ENCODE data around the gene RTL3. TPM values are rescaled to one million over a fixed set of nuclear protein-coding genes. Genes with fewer than 3 reads are reported as not detected.
A peak's percentile ranks its signal among the peaks of the same experiment; 100 is the strongest.

The RTL3 gene
- total RNA-seq (not detected), polyA plus RNA-seq (not detected)

DNA sequence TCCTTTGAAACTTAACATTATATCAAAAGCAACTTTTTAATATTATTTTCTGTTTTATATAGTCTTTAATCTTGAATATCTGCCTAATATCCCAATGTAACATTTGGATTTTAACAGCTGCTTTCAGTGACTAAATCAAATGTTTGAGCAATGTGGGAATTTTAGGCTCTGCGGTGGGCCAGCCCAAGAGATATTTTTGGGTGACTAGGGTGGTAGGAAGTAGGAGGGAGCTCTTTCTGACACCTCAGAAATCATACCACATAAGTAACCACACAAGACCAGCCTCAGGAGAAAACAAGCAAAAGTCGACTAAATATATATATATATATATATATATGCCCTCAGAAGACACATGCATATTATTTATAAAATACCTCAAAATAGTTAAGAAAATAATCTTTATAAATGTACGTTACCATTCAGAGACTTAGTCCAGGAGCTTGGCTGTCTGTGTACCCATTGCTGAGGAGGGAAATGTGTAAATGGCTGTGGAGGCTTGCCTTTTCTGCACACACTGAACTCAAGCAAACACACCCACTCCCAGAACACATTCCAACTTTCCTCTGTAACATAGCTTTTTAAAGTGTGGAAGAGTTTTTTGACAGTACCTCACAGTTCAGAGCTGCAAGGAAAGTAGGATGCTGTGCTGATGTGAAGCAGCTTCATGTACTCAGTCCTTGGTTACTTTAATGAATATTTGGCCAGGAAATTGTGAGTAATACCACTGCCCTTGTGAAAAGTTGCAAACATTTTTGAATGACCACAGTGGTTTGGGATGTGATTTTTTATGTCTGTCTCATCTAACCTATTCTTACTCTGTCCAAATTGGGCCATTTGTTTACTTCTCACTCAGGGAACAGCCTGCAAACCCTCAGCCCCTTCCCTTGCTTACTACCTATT, at the start of gene RTL3:
Gene RTL3, minus strand, starts transcription at position 484 of the 900 bp plus-strand sequence. CDS start 908 bp downstream, outside the sequence.
- no peaks in the 10 kb centered on the region for H3K27me3 Mint-ChIP-seq
- no peak within 1 kb of the TSS for H3K4me3 Mint-ChIP-seq
- H3K27me3 ChIP-seq (ENCODE audit: control insufficient read depth, insufficient read depth, low read length), result no peaks in the 10 kb centered on the region
- no peak for ATAC-seq (ENCODE audit: low read depth in 2 of 2)
- H3K4me3 ChIP-seq (ENCODE audit: low read depth, low read length), result no peak within 1 kb of the TSS
- peaks cover 0 to 5% (median 1%) of the 10 kb centered on the region in 4 donors for H3K4me1 Mint-ChIP-seq
- H3K9me3 ChIP-seq (ENCODE audit: control insufficient read depth in 2 of 2, low read length in 2 of 2), result no peaks in the 10 kb centered on the region
- H3K27ac Mint-ChIP-seq, result peak within 1 kb of the TSS in 1 of 3 donors; percentile 71
- no peaks in the 10 kb centered on the region for H3K4me1 ChIP-seq (ENCODE audit: control insufficient read depth, insufficient read depth, low read length, poor library complexity, severe bottlenecking)
- H3K36me3 ChIP-seq (ENCODE audit: control insufficient read depth, insufficient read depth, low read length), result no peaks in the 10 kb centered on the region
- no peaks in the 10 kb centered on the region for H3K36me3 Mint-ChIP-seq
- DNase-seq, result no peak
- peaks cover 0 to 2% (median 0%) of the 10 kb centered on the region in 7 donors for H3K9me3 Mint-ChIP-seq
- no peak within 1 kb of the TSS for H3K27ac ChIP-seq (ENCODE audit: insufficient read depth, low read length, poor library complexity, severe bottlenecking)

DNA sequence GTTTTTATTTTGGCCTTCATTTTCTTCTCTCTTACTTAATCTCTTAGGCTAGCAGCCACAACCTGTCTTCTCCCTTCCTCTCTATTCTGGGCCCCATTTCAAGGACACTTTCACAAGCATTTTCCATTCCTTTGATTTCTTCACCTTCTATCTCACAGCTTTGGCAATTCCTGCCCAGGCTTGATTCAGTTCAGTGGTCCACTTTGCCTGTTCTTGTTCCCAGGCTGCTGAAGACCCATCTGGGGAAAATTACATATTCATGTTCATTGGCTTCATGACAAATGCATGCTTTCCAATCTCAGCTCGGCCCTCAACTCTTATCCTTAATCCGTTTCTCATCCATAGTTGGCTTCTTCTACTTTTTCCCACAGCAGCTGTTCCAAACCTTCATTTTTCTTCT, 49.7 kb upstream of the RTL3 start:
- Mint-ChIP-seq H3K4me1 (no peaks in the 10 kb centered on the region), H3K27ac (no peak overlapping the region), H3K27me3 (no peaks in the 10 kb centered on the region), H3K4me3 (no peak overlapping the region), H3K9me3 (peaks cover 0 to 2% (median 0%) of the 10 kb centered on the region in 7 donors), H3K36me3 (no peaks in the 10 kb centered on the region)
- H3K36me3 ChIP-seq (ENCODE audit: control insufficient read depth, insufficient read depth, low read length), result no peaks in the 10 kb centered on the region
- H3K9me3 ChIP-seq (ENCODE audit: control insufficient read depth in 2 of 2, low read length in 2 of 2), result no peaks in the 10 kb centered on the region
- no peaks in the 10 kb centered on the region for H3K27me3 ChIP-seq (ENCODE audit: control insufficient read depth, insufficient read depth, low read length)
- no peak overlapping the region for H3K27ac ChIP-seq (ENCODE audit: insufficient read depth, low read length, poor library complexity, severe bottlenecking)
- DNase-seq (no peak), ATAC-seq (ENCODE audit: low read depth in 2 of 2) (no peak)
- no peak overlapping the region for H3K4me3 ChIP-seq (ENCODE audit: low read depth, low read length)
- no peaks in the 10 kb centered on the region for H3K4me1 ChIP-seq (ENCODE audit: control insufficient read depth, insufficient read depth, low read length, poor library complexity, severe bottlenecking)

GRCh38 chrX:78708262-78708661, 49.1 kb upstream of the RTL3 start:
- Histone ChIP-seq H3K27ac (ENCODE audit: insufficient read depth, low read length, poor library complexity, severe bottlenecking) (no peak overlapping the region), H3K9me3 (ENCODE audit: control insufficient read depth in 2 of 2, low read length in 2 of 2) (no peaks in the 10 kb centered on the region), H3K4me3 (ENCODE audit: low read depth, low read length) (no peak overlapping the region), H3K36me3 (ENCODE audit: control insufficient read depth, insufficient read depth, low read length) (no peaks in the 10 kb centered on the region), H3K27me3 (ENCODE audit: control insufficient read depth, insufficient read depth, low read length) (no peaks in the 10 kb centered on the region), H3K4me1 (ENCODE audit: control insufficient read depth, insufficient read depth, low read length, poor library complexity, severe bottlenecking) (no peaks in the 10 kb centered on the region)
- no peaks in the 10 kb centered on the region for H3K36me3 Mint-ChIP-seq
- no peak for DNase-seq
- H3K27me3 Mint-ChIP-seq, result no peaks in the 10 kb centered on the region
- H3K27ac Mint-ChIP-seq, result no peak overlapping the region
- no peak overlapping the region for H3K4me3 Mint-ChIP-seq
- H3K4me1 Mint-ChIP-seq, result no peaks in the 10 kb centered on the region
- H3K9me3 Mint-ChIP-seq, result peaks cover 0 to 2% (median 0%) of the 10 kb centered on the region in 7 donors
- no peak for ATAC-seq (ENCODE audit: low read depth in 2 of 2)

DNA sequence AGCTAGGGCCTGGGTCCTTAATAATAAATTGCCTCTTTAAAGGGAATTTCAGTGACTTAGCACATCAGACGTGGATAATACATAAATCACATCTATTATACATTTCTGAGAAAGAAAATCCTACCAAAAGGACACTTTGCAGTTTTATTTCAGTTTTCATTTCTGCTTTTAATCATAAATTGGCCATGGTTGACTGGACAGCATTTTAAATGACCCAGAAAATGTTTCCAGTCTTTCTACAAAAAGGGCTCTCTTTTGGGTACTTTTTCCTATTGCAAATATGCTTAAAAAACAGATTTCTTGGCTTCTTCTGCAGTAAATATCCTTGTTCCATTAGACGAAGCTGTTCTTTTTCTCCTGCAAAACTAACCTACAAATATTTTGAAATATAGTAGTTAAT, 46.9 kb upstream of the RTL3 start:
- no peaks in the 10 kb centered on the region for H3K36me3 ChIP-seq (ENCODE audit: control insufficient read depth, insufficient read depth, low read length)

GRCh38 chrX:78693536-78693935, 34.4 kb upstream of the RTL3 start:
- no peak for ATAC-seq (ENCODE audit: low read depth in 2 of 2)
- H3K27me3 ChIP-seq (ENCODE audit: control insufficient read depth, insufficient read depth, low read length), result no peaks in the 10 kb centered on the region
- H3K36me3 ChIP-seq (ENCODE audit: control insufficient read depth, insufficient read depth, low read length), result no peaks in the 10 kb centered on the region
- no peaks in the 10 kb centered on the region for H3K4me1 ChIP-seq (ENCODE audit: control insufficient read depth, insufficient read depth, low read length, poor library complexity, severe bottlenecking)
- no peaks in the 10 kb centered on the region for H3K9me3 ChIP-seq (ENCODE audit: control insufficient read depth in 2 of 2, low read length in 2 of 2)
- peaks cover 0 to 2% (median 0%) of the 10 kb centered on the region in 7 donors for H3K9me3 Mint-ChIP-seq
- no peak overlapping the region for H3K4me3 Mint-ChIP-seq
- no peaks in the 10 kb centered on the region for H3K27me3 Mint-ChIP-seq
- no peaks in the 10 kb centered on the region for H3K36me3 Mint-ChIP-seq
- no peak overlapping the region for H3K27ac ChIP-seq (ENCODE audit: insufficient read depth, low read length, poor library complexity, severe bottlenecking)
- H3K27ac Mint-ChIP-seq, result no peak overlapping the region
- no peaks in the 10 kb centered on the region for H3K4me1 Mint-ChIP-seq
- no peak overlapping the region for H3K4me3 ChIP-seq (ENCODE audit: low read depth, low read length)
- no peak for DNase-seq

More for the DNA sequence above, 46.9 kb upstream of the RTL3 start:
- Mint-ChIP-seq H3K36me3 (no peaks in the 10 kb centered on the region), H3K4me3 (no peak overlapping the region), H3K4me1 (no peaks in the 10 kb centered on the region), H3K27ac (no peak overlapping the region), H3K9me3 (peaks cover 0 to 2% (median 0%) of the 10 kb centered on the region in 7 donors), H3K27me3 (no peaks in the 10 kb centered on the region)
- no peaks in the 10 kb centered on the region for H3K4me1 ChIP-seq (ENCODE audit: control insufficient read depth, insufficient read depth, low read length, poor library complexity, severe bottlenecking)
- H3K27ac ChIP-seq (ENCODE audit: insufficient read depth, low read length, poor library complexity, severe bottlenecking), result no peak overlapping the region
- H3K27me3 ChIP-seq (ENCODE audit: control insufficient read depth, insufficient read depth, low read length), result no peaks in the 10 kb centered on the region
- H3K4me3 ChIP-seq (ENCODE audit: low read depth, low read length), result no peak overlapping the region
- DNase-seq (no peak), ATAC-seq (ENCODE audit: low read depth in 2 of 2) (no peak)
- H3K9me3 ChIP-seq (ENCODE audit: control insufficient read depth in 2 of 2, low read length in 2 of 2), result no peaks in the 10 kb centered on the region

- DNase-seq (no peak), ATAC-seq (ENCODE audit: low read depth in 2 of 2) (no peak)
- H3K4me3 Mint-ChIP-seq, result no peak overlapping the region
- H3K9me3 Mint-ChIP-seq, result peaks cover 0 to 2% (median 0%) of the 10 kb centered on the region in 7 donors
- H3K4me1 ChIP-seq (ENCODE audit: control insufficient read depth, insufficient read depth, low read length, poor library complexity, severe bottlenecking), result no peaks in the 10 kb centered on the region
- no peaks in the 10 kb centered on the region for H3K27me3 Mint-ChIP-seq
- H3K36me3 ChIP-seq (ENCODE audit: control insufficient read depth, insufficient read depth, low read length), result no peaks in the 10 kb centered on the region
- H3K27ac ChIP-seq (ENCODE audit: insufficient read depth, low read length, poor library complexity, severe bottlenecking), result no peak overlapping the region
- no peaks in the 10 kb centered on the region for H3K27me3 ChIP-seq (ENCODE audit: control insufficient read depth, insufficient read depth, low read length)
- no peaks in the 10 kb centered on the region for H3K9me3 ChIP-seq (ENCODE audit: control insufficient read depth in 2 of 2, low read length in 2 of 2)
- H3K4me3 ChIP-seq (ENCODE audit: low read depth, low read length), result no peak overlapping the region
- no peaks in the 10 kb centered on the region for H3K4me1 Mint-ChIP-seq
- H3K36me3 Mint-ChIP-seq, result no peaks in the 10 kb centered on the region
- no peak overlapping the region for H3K27ac Mint-ChIP-seq
These were observed 33.9 kb upstream of the RTL3 start for GRCh38 chrX:78693012-78693411.

GRCh38 chrX:78687586-78687985, 28.5 kb upstream of the RTL3 start:
- H3K9me3 Mint-ChIP-seq, result peaks cover 0 to 4% (median 0%) of the 10 kb centered on the region in 7 donors
- no peak for ATAC-seq (ENCODE audit: low read depth in 2 of 2)
- no peak for DNase-seq
- H3K36me3 Mint-ChIP-seq, result no peaks in the 10 kb centered on the region
- Histone ChIP-seq H3K4me1 (ENCODE audit: control insufficient read depth, insufficient read depth, low read length, poor library complexity, severe bottlenecking) (no peaks in the 10 kb centered on the region), H3K9me3 (ENCODE audit: control insufficient read depth in 2 of 2, low read length in 2 of 2) (no peaks in the 10 kb centered on the region), H3K27ac (ENCODE audit: insufficient read depth, low read length, poor library complexity, severe bottlenecking) (no peak overlapping the region), H3K36me3 (ENCODE audit: control insufficient read depth, insufficient read depth, low read length) (no peaks in the 10 kb centered on the region), H3K27me3 (ENCODE audit: control insufficient read depth, insufficient read depth, low read length) (no peaks in the 10 kb centered on the region), H3K4me3 (ENCODE audit: low read depth, low read length) (no peak overlapping the region)
- H3K4me3 Mint-ChIP-seq, result no peak overlapping the region
- H3K27me3 Mint-ChIP-seq, result no peaks in the 10 kb centered on the region
- no peak overlapping the region for H3K27ac Mint-ChIP-seq
- no peaks in the 10 kb centered on the region for H3K4me1 Mint-ChIP-seq

GRCh38 chrX:78673246-78673645, 14.1 kb upstream of the RTL3 start:
- H3K36me3 Mint-ChIP-seq, result no peaks in the 10 kb centered on the region
- H3K9me3 Mint-ChIP-seq, result peaks cover 0 to 4% (median 0%) of the 10 kb centered on the region in 7 donors
- H3K4me3 Mint-ChIP-seq, result no peak overlapping the region
- H3K27ac Mint-ChIP-seq, result no peak overlapping the region
- Histone ChIP-seq H3K4me3 (ENCODE audit: low read depth, low read length) (no peak overlapping the region), H3K27me3 (ENCODE audit: control insufficient read depth, insufficient read depth, low read length) (no peaks in the 10 kb centered on the region), H3K9me3 (ENCODE audit: control insufficient read depth in 2 of 2, low read length in 2 of 2) (no peaks in the 10 kb centered on the region), H3K4me1 (ENCODE audit: control insufficient read depth, insufficient read depth, low read length, poor library complexity, severe bottlenecking) (no peaks in the 10 kb centered on the region), H3K27ac (ENCODE audit: insufficient read depth, low read length, poor library complexity, severe bottlenecking) (no peak overlapping the region), H3K36me3 (ENCODE audit: control insufficient read depth, insufficient read depth, low read length) (no peaks in the 10 kb centered on the region)
- H3K4me1 Mint-ChIP-seq, result no peaks in the 10 kb centered on the region
- H3K27me3 Mint-ChIP-seq, result peaks cover 4% of the 10 kb centered on the region
- no peak for DNase-seq
- ATAC-seq (ENCODE audit: low read depth in 2 of 2), result no peak
